NB4 (cell line): ENCODE measurements around the gene DDAH1.

Experiments used
- POLR2A ChIP-seq: IDR thresholded peaks from 2 replicates; pipeline ENCODE4 v1.6.1; 2011; ENCODE audit warnings: mild to moderate bottlenecking; ENCODE audit not compliant: insufficient read length; ENCODE audit errors: extremely low read depth
- TF ChIP-seq, protein P1 (sequence below): IDR thresholded peaks from one replicate; pipeline ENCODE4 v1.5.1; 2012; ENCODE audit warnings: low read depth, low read length

GRCh38 chr1:85449356-85449755, 15.6 kb downstream of the DDAH1 start:
- TF ChIP-seq, protein P1, sequence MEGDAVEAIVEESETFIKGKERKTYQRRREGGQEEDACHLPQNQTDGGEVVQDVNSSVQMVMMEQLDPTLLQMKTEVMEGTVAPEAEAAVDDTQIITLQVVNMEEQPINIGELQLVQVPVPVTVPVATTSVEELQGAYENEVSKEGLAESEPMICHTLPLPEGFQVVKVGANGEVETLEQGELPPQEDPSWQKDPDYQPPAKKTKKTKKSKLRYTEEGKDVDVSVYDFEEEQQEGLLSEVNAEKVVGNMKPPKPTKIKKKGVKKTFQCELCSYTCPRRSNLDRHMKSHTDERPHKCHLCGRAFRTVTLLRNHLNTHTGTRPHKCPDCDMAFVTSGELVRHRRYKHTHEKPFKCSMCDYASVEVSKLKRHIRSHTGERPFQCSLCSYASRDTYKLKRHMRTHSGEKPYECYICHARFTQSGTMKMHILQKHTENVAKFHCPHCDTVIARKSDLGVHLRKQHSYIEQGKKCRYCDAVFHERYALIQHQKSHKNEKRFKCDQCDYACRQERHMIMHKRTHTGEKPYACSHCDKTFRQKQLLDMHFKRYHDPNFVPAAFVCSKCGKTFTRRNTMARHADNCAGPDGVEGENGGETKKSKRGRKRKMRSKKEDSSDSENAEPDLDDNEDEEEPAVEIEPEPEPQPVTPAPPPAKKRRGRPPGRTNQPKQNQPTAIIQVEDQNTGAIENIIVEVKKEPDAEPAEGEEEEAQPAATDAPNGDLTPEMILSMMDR, result no peak
- no peak for TF ChIP-seq POLR2A
